Ishikawa (cell line): ENCODE data around the gene GABRD.

Source experiments
- CEBPB ChIP-seq: IDR thresholded peaks from 2 replicates; pipeline ENCODE4 v1.6.1; 2012
- CREB1 ChIP-seq: IDR thresholded peaks from 2 replicates; pipeline ENCODE4 v1.6.1; 2012; ENCODE audit warnings: low read depth
- EGR1 ChIP-seq: IDR thresholded peaks from 2 replicates; pipeline ENCODE4 v1.6.1; 2012
- EP300 ChIP-seq: IDR thresholded peaks from 2 replicates; pipeline ENCODE4 v1.6.1; 2012; ENCODE audit warnings: borderline replicate concordance
- MAX ChIP-seq: IDR thresholded peaks from 2 replicates; pipeline ENCODE4 v1.6.1; 2012
- NFIC ChIP-seq: IDR thresholded peaks from 2 replicates; pipeline ENCODE4 v1.6.1; 2012
- RAD21 ChIP-seq: IDR thresholded peaks from 2 replicates; pipeline ENCODE4 v1.6.1; 2012; ENCODE audit warnings: low read depth
- TAF1 ChIP-seq: IDR thresholded peaks from 2 replicates; pipeline ENCODE4 v1.6.1; 2012; ENCODE audit warnings: low read depth, mild to moderate bottlenecking
- TCF12 ChIP-seq: IDR thresholded peaks from 2 replicates; pipeline ENCODE4 v1.6.1; 2012; ENCODE audit warnings: low read depth
- YY1 ChIP-seq: IDR thresholded peaks from 2 replicates; pipeline ENCODE4 v1.6.1; 2012; ENCODE audit warnings: low read depth
- TF ChIP-seq, protein P1 (sequence below): IDR thresholded peaks from 2 replicates; pipeline ENCODE4 v1.6.1; 2012

DNA sequence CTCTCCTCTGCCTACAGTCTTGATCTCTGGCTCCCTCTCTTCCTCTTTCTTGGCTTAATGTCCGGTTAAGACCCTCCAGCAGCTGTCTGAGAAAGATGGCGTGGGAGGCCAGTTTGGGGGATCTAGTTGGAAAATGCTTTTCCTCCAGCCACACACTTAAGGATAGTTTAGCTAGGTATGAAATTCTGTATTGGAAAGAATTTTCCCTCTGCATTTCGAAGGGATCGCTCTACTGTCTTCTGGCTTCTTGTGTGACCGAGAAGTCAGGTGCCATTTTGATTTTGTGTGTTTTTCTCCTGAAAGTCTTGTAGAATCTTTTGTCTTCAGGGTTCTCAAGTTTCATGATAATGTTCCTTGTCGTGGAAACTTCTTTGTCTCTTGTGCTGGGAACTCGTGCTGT lies 59.0 kb downstream of the GABRD start:
- TF ChIP-seq RAD21 (no peak), NFIC (no peak), EP300 (no peak), EGR1 (no peak), YY1 (no peak), TAF1 (no peak), CEBPB (no peak), CREB1 (no peak), TCF12 (no peak), MAX (no peak)
- TF ChIP-seq, protein P1, sequence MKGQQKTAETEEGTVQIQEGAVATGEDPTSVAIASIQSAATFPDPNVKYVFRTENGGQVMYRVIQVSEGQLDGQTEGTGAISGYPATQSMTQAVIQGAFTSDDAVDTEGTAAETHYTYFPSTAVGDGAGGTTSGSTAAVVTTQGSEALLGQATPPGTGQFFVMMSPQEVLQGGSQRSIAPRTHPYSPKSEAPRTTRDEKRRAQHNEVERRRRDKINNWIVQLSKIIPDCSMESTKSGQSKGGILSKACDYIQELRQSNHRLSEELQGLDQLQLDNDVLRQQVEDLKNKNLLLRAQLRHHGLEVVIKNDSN: no peak
